HG03558 (cell line): ENCODE data around the gene VSTM5.
"Not testable (repeated sequence)": the region's sequence is repeated elsewhere in the genome, so short reads cannot be mapped to it uniquely, and the experiment has no call there.

Experiments used
- ATAC-seq: cut with Tn5 transposase; IDR thresholded peaks from one replicate; pipeline ENCODE4 v1.9.1; 2021; ENCODE audit warnings: moderate number of reproducible peaks; ENCODE audit not compliant: unreplicated experiment; ENCODE audit errors: extremely low read depth

Gene VSTM5, protein sequence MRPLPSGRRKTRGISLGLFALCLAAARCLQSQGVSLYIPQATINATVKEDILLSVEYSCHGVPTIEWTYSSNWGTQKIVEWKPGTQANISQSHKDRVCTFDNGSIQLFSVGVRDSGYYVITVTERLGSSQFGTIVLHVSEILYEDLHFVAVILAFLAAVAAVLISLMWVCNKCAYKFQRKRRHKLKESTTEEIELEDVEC

DNA sequence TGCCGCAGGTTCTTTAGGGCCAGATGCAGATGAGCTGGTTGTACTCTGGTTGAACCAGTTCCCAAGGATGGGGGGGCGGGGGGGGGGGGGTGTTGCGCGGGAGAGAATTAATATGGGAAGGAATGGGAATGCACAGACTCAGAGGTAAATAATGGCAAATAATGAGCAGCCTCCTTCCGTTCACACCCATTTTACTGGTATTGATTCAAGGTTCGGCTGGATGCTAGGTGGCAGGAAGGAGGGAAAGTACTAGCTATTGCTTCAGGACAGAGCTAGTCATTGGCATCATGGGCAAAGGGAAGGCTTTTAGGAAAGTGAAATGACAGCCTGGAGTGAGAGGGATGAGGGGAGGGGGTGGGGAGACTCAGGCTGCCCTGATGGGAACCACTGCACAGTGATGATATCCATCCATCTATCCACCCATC is at the start of gene VSTM5:
VSTM5 (minus strand) TSS at position 25 of the 425 bp plus-strand sequence. CDS start 116 bp downstream, outside the sequence.
- no peak for ATAC-seq

DNA sequence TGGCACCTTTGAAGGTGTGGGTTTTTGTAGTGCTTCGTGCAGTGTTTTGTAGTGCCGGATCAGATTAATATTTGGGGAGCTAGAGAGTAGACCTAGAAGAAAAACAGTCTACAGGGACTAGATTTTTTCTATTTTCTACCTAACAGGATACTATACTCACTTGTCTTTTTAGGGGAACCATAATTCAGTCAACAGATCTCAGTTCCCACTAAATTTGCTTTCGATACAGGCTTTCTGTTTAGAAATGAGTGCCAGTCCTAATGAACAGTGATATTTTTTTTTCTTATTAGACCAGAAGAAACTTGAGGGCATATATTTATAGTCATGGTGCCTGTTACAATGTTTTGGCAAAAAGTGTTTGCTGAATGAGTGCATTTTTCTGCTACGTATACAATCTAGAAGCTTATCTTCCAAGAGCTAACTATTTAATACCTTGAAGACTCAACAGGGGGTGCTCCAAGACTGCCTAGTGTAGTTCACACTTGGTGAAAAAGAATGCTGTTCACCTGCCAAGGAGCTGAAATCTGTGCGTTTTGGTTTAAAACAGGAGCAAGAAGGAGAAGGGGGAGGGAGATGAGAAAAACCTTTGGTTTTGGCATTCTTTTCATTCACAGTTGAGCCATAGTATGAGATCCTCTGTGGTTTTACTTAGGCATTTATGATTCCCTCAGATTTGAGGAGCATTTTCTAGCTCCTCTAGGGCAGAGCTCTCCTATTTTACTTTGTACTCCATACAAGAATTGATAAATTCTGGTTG is 44.9 kb upstream of the VSTM5 start:
- ATAC-seq = no peak

DNA sequence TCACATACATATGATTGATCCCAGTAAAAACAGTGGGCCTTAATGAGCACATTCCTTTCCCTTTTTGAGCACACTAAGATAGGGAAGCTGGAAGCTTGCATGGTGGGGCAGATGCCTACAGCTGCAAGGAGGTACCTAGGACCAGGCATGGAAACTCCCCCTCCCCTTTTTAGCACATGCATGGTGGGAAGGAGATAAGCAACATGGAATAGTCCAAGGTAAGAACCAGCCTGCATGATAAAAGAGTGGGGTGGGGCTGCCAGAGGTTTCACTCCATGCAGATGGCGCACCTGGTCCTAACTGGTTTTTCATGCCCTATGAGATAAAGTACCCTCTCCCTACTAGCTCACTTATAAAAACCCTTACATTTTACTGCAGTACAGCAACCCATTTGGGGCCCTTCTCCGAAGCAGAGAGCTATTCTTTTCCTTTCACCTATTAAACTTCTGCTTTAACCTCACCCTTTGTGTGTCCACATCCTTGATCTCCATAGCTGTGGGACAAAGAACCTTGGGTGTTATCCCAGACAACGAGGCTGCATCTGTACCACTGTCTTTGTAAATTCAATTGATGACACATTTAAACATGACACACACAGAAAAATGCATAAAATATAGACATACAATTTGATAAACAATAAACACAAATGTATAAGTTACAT is 40.1 kb upstream of the VSTM5 start:
- ATAC-seq = no peak

DNA sequence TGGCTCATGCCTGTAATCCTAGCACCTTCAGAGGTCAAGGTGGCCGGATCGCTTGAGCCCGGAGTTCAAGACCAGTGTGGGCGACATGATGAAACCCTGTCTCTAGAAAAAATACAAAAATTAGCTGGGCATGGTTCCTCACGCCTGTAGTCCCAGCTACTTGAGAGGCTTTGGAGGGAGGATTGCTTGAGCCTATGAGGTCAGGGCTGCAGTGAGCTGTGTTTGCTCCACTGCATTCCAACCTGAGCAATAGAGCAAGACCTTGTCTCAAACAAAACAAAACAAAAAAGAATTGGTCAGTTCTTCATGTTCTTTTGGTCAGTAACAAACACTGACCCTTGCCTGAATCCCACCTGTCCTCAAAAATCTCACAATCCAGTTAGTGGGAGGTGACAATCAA is 36.7 kb upstream of the VSTM5 start:
- no peak for ATAC-seq

DNA sequence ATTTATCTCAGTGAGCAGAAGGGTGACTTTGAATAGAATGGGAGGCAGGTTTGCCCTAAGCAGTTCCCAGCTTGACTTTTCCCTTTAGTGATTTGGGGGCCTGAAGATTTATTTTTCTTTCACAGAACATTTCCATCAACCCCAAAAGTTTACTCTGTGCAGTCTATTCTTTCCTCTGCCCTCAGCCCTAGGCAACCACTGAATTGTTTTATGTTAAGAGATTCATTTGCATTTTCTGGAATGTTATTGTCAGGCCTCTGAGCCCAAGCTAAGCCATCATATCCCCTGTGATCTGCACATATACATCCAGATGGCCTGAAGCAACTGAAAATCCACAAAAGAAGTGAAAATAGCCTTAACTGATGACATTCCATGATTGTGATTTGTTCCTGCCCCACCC is 28.7 kb upstream of the VSTM5 start:
- not testable (repeated sequence) for ATAC-seq

DNA sequence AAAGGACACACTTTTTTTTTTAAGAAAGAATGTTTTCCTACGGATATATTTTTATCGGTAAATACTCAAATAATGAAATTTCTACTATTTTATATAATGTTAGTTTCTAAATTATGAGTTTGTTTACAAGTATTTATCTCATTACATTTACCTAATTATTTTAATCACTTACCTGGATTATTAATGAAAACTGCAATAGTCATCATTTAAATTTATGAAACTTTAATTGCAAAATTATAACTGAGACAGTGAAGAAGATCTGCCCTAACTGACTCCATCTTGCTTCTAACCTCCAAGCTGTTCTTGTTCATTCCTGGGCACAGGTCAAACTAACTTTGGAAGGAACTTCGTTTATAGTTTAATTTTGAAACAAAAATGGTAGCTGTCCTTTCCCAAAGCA is 25.2 kb upstream of the VSTM5 start:
- no peak for ATAC-seq

DNA sequence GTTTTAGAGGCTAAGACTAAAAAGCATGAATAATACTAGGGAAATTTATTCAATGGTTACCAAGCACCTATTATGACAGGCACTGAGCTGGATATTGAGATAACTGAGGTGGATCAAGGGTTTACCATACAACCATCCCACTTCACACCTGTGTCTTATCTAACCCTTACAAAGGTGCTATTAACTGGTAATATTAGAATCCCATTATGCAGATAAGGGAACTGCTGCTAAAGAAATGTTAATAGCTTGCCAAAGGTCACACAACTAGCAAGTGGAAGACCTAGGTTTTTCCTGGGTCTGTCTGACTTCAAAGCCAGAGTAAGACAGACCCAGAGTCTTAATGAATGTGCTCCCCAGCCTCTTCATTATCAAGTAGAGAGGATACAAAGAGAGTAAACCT is 21.1 kb upstream of the VSTM5 start:
- ATAC-seq = no peak

DNA sequence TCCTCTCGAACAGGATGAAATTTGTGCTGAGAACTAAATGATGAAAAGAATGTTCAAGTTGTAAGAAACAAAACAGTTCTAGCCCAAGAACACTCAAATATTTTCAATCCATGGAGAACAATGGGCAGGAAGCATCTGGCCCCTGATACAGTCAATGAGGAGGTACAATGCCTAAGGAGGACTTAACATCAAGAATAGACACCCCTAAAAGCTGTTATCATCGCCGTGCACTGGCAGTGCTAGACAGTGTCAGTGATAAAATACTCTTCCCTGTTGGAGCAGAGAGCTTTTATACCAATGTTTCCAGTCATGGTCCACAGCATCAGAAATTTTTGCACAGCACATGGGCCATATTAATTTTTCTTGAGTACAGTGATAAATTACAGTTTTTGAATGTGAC is 20.2 kb upstream of the VSTM5 start:
- ATAC-seq = no peak

DNA sequence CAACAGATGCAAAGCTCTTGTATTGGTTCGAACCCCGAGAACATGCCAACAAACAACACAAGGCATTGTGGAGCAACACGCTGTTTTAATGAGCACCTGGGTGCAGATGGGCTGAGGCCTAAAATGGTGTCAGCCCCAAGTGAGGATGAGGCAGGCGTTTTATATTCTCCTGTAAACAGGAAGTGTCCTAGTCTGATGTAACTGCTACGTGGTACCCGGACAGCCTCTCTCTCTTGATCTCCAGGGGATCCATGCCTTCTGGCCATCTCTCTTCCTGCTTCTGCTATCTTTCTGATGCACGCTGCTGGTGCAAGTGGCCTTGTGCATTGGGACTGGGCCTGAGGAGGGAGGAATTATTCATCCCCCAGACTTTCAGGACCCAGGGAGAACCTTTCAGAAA is 19.4 kb upstream of the VSTM5 start:
- ATAC-seq = no peak

DNA sequence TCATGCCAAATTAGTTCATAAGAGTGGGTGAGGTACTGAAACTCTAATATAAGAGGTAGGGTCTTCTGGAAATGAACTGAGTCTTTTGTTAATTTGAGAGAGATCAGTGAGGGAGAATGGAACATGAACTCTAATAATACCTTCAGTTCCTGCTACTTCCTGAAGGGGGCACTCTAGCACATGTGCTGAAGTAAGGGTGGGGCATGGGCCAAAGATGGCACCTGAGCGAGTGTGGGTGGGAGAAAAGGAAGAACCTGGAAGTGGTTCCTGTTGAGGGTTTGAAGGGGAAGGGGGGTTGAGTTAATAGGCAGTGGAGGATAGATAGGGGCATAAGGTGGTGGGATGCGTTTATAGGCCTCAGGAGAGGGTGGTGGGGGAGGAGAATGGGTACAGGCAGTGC is 18.0 kb upstream of the VSTM5 start:
- not testable (repeated sequence) for ATAC-seq

DNA sequence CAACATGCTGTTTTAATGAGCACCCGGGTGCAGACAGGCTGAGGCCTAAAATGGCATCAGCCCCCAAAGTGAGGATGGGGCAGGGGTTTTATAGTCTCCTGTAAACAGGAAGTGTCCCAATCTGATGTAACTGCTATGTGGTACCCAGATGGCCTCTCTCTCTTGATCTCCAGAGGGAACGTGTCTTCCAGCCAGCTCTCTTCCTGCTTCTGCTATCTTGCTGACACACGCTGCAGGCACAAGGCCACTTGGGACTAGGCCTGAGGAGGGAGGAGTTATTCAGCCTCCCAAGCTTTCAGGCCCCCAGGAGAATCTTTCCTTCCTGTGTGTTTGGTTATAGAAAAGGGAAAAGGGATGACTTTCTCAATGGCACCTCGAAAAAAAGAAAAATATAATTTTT is 11.4 kb upstream of the VSTM5 start:
- ATAC-seq = no peak

DNA sequence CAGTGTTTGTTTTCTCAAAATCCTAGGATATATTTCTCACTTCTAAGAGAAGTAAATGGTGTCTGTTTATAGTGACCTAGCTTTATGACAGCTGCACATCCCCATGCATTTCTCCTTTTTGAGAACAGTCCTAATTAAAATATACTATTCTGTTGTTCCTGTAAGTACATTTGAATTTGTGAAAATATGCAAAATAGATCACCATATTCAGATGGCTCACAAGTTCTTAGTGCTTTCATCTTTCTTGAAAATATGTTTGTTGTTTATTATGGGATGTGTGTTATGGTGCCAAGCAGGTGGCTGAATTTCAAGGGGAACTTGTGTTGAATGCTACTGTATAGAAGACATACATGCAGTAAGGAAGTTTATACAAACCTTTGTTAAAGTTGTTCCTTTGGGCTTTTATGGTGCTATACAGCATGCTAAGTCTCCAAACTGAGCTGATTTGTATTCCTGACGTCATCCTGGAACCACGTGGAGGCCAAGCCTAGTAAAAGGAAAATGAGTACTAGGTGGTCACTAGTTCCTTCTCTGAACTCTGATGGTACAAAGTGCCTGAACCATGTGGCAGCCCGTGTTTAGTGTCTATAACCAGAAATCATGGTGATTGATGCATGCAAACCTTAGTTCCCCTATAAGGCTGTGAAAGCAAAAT is 7.8 kb upstream of the VSTM5 start:
- ATAC-seq = no peak

DNA sequence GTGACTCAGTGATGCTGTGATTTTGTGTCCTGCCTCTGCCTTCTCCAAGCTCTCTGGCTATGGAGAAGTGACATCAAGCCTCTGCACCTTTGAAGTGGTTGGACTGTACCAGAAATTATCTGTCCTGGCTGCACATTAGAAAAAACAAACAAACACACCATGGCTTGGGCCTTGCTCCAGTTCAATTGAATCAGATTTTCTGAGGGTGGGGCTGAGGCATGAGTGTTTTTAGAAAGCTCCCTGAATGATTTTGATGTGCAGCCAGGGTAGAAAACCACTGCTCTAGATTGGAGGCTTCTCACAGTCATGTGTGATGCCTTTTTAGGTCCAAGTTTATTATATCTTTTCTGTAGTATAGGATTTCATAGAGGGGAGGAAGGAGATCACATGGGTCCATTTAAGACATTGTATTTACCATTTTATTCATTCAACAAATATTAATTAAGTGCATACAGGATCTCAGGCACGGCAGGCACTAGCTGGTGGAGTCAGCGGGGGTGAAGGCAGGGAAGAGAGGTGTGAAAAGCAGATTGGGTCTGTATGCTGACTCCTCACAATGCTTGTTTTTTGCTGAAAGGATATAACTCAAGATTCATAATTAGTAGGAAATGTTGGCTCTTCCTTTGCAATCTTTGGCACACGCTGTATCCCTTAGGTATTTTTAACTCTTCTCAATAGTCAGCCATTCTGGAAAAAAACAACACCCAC is 7.1 kb upstream of the VSTM5 start:
- no peak for ATAC-seq

DNA sequence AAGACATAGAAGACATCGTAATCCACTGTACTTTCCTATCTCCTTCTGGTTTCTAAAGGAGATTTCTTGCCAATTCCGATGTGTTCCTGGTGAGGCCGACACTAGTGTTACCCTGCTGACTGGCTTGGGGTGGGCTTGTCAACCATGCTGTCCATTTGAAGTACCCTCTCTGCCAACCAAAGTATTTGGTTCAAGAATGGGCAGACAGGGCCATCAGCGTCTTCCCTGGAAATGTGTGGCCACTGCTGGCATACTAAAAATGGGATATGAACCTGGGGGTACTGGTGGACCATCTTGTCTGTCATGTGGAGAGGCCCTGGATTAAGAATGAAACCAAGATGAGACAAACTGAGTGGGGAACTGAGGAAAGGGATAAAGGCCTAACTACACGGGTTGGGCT is 1.8 kb upstream of the VSTM5 start:
- ATAC-seq = no peak

DNA sequence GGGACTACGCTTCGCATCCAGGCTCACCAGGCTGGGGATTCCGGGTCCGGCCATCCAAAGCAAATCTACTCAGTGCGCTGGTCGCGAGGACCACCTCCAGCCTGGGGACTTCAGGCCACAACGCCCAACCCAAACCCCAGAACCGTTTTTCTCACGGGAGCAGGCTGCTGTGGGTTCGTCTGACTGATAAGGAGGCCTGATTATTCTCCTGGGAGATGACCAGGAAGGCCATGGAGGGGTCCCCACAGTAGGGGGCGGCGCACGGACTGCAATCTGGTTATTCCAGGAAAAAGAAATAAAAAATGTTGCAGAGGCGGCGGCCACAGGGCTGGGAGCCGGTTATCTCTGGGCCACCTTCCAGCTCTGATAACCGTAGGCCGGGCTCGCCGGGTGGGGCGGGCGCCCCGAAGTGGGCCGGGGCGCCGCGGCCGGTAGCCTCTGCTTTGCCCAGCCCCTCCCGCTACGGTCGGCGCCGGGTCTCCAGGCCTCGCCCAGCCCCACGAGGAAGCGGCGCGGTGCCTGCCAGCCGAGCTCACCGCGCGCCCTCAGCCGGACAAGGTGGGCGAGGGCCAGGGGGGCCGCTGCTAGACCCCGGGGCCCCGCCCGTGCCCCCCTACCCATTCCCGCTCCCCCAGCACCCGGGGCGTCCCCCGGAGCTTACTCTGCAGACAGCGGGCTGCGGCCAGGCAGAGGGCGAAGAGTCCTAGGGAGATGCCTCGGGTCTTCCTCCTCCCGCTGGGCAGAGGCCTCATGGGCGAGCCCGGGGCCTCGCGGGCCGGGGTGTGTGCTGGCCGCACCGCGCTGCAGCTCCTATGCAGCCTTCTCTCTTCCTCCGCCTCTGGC is 446 bp downstream of the VSTM5 start:
- no peak for ATAC-seq

DNA sequence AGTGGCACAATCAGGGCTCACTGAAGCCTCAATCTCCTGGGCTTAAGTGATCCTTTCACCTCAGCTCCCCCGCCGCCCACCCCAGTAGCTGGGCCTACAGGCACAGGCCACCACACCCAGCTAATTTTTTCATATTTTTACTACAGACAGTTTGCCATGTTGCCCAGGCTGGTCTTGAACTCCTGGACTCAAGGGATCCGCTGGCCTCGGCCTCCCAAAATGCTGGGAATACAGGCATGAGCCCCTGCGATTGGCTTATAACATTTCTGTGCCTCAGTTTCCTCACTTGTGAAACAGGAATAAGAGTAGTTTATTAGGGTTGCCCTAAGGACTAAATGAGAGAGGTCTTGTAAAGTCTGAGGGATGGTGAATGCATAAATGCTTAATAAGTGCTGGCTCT is 1.2 kb downstream of the VSTM5 start:
- ATAC-seq = no peak

DNA sequence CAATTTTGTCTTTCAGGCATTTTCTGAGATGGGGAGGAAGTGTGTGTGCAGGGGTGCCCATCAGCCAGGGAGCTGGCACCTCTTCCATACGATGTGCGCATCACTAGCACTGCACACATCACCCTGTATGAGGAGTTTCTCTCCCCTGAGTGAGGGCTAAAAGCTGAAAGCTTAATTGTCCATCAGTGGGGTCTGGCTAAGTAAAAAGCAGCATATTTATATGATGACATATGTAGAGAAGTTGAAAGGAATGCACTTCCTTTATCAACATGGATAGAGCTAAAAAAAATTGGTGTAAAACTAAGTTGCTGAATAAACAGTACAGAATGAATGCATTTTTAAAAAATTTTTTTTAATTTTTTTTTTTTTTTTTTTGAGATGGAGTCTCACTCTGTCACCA is 4.0 kb downstream of the VSTM5 start:
- ATAC-seq = no peak

DNA sequence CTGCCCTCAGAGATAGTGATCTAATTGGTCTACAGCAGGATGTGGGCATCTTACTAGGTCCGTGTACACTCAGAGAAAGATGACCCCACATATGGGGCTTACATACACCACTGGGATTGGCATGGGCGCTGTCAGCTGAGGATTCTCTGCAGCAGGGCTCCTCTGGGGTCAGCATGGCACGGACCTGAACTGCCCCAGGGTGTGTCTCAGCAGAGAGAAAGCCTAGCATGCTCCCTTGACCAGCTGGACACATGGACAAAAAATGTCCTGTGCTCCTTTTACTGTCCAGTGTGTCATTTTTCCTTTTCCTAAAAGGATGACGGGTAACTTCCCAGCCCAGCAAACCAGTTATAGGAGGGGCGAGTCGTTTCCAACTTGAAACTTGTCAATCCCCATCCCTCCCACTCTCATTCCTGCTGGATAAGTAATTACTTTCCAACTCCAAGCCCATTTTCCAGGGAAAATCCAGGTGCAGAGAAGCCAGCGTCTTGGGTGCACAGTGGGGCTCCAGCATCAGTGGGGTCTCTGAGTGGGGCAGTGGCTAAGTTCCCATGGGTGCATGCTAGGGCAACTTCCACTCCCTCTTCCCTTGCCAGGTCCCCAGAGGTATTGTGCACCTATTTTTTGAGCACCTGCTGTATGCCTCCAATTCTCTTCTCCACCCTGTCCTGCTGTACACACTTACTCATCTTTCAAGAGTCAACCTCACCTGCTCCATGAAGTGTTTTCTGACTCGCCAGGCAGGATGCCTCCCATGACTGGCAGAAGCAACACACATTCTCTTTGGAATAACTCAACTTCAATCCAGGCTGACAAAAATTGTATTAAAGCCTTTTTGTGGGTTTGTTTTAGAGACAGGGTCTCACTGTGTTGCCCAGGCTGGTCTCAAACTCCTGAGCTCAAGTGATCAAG is 5.0 kb downstream of the VSTM5 start:
- no peak for ATAC-seq

DNA sequence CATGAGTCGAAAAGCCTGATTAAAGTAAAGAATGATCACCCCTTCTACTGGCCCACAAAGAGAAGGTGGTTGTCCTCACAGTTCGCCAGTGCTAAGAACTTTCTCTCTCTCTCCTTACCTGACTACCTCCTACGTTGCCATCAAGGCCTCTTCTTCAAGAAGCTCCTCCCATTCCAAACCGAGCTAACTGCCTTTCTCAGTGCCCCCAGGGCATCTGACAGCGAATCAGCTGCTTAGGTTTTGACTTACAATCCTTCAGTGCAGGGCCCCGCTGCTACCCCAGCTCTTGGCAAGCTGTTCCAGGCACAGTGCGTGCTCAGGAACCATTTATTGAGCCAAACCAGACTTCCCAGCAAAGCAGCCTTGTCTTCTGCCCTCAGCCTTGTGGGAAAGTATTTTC is 5.8 kb downstream of the VSTM5 start:
- no peak for ATAC-seq
